Mesenchymal stem cell (in vitro differentiated cells and primary cell): ENCODE measurements around the gene HPCAL1.

ENCODE experiments used
- DNase-seq: peaks from one replicate; pipeline ENCODE4 v3.0.0-alpha.2; 2013
- H2AFZ ChIP-seq: one replicate; pipeline ENCODE4 v1.6.1; 2013; ENCODE audit warnings: low read depth, mild to moderate bottlenecking, control low read depth, inconsistent platforms, low read length, moderate library complexity
- H2AK5ac ChIP-seq: 2 replicates; pipeline ENCODE4 v1.6.1; 2013; ENCODE audit warnings: low read length, moderate library complexity, mild to moderate bottlenecking, inconsistent platforms; ENCODE audit not compliant: severe bottlenecking
- H2BK120ac ChIP-seq: one replicate; pipeline ENCODE4 v1.6.1; 2013; ENCODE audit warnings: low read depth, mild to moderate bottlenecking, inconsistent platforms, low read length, moderate library complexity
- H2BK12ac ChIP-seq, 2 experiments: one replicate each; pipeline ENCODE4 v1.6.1; 2013; ENCODE audit warnings: inconsistent platforms in 2 of 2, low read length in 2 of 2, mild to moderate bottlenecking in 2 of 2, moderate library complexity in 2 of 2, control low read depth in 1 of 2
- H2BK15ac ChIP-seq: one replicate; pipeline ENCODE4 v1.6.1; 2013; ENCODE audit warnings: mild to moderate bottlenecking, low read depth, inconsistent platforms; ENCODE audit not compliant: poor library complexity, severe bottlenecking
- H2BK5ac ChIP-seq: 2 replicates; pipeline ENCODE4 v1.6.1; 2013; ENCODE audit warnings: low read depth, mild to moderate bottlenecking, low read length, control low read depth, inconsistent platforms; ENCODE audit not compliant: poor library complexity, severe bottlenecking
- H3K14ac ChIP-seq, 2 experiments: one replicate each; pipeline ENCODE4 v1.6.1; 2013; ENCODE audit warnings: inconsistent platforms in 2 of 2, low read length in 2 of 2, control low read depth in 1 of 2, mild to moderate bottlenecking in 1 of 2, moderate library complexity in 1 of 2
- H3K18ac ChIP-seq, 2 experiments: one replicate each; pipeline ENCODE4 v1.6.1; 2013; ENCODE audit warnings: inconsistent platforms in 2 of 2, low read length in 2 of 2, control low read depth in 1 of 2, low read depth in 1 of 2, mild to moderate bottlenecking in 1 of 2
- H3K23ac ChIP-seq, 2 experiments: one replicate each; pipeline ENCODE4 v1.6.1; 2013; ENCODE audit warnings: inconsistent platforms in 2 of 2, low read length in 2 of 2, mild to moderate bottlenecking in 2 of 2, moderate library complexity in 2 of 2, control low read depth in 1 of 2
- H3K27ac ChIP-seq: 2 replicates; pipeline ENCODE4 v1.5.1; 2013; ENCODE audit warnings: mild to moderate bottlenecking, moderate library complexity, low read length, control low read depth, inconsistent platforms; ENCODE audit not compliant: poor library complexity, severe bottlenecking
- H3K27me3 ChIP-seq, 2 experiments: 2 replicates each; pipeline versions ENCODE4 v1.6.1 to v1.7.0; 2013; ENCODE audit warnings: low read length in 2 of 2, mild to moderate bottlenecking in 2 of 2, moderate library complexity in 2 of 2, control low read depth in 1 of 2, inconsistent platforms in 1 of 2; ENCODE audit not compliant: control insufficient read depth in 1 of 2, insufficient read depth in 1 of 2
- H3K36me3 ChIP-seq, 2 experiments: 2 replicates each; pipeline versions ENCODE4 v1.6.1 to v1.7.0; 2013; ENCODE audit warnings: low read length in 2 of 2, control low read depth in 1 of 2, inconsistent platforms in 1 of 2, low read depth in 1 of 2, mild to moderate bottlenecking in 1 of 2; ENCODE audit not compliant: insufficient read depth in 2 of 2, control insufficient read depth in 1 of 2
- H3K4ac ChIP-seq, 2 experiments: one replicate each; pipeline ENCODE4 v1.6.1; 2013; ENCODE audit warnings: inconsistent platforms in 2 of 2, low read length in 2 of 2, mild to moderate bottlenecking in 2 of 2, moderate library complexity in 2 of 2, control low read depth in 1 of 2, low read depth in 1 of 2
- H3K4me1 ChIP-seq: 2 replicates; pipeline ENCODE4 v1.6.1; 2013; ENCODE audit warnings: low read depth, low read length, control low read depth; ENCODE audit not compliant: control insufficient read depth, insufficient read depth
- H3K4me2 ChIP-seq: 2 replicates; pipeline ENCODE4 v1.6.1; 2013; ENCODE audit warnings: low read length, mild to moderate bottlenecking, inconsistent platforms; ENCODE audit not compliant: poor library complexity, severe bottlenecking
- H3K4me3 ChIP-seq, 2 experiments: 2 replicates each; pipeline versions ENCODE4 v1.5.1 to v1.7.0; 2013; ENCODE audit warnings: low read length in 2 of 2, mild to moderate bottlenecking in 2 of 2, control low read depth in 1 of 2, low read depth in 1 of 2; ENCODE audit not compliant: insufficient read depth in 1 of 2
- H3K79me1 ChIP-seq: replicated peaks from 2 replicates; pipeline ENCODE4 v1.6.1; 2013; ENCODE audit warnings: mild to moderate bottlenecking, control low read depth, low read length, inconsistent platforms; ENCODE audit not compliant: poor library complexity, severe bottlenecking
- H3K9ac ChIP-seq: 2 replicates; pipeline ENCODE4 v1.7.0; 2013; ENCODE audit warnings: mild to moderate bottlenecking, low read length, moderate library complexity
- H3K9me3 ChIP-seq: 2 replicates; pipeline ENCODE4 v1.7.0; 2013; ENCODE audit warnings: mild to moderate bottlenecking, low read length; ENCODE audit not compliant: control insufficient read depth
- H4K8ac ChIP-seq: one replicate; pipeline ENCODE4 v1.6.1; 2013; ENCODE audit warnings: inconsistent platforms, mild to moderate bottlenecking, low read length, moderate library complexity
- H4K91ac ChIP-seq: one replicate; pipeline ENCODE4 v1.6.1; 2013; ENCODE audit warnings: mild to moderate bottlenecking, low read length, inconsistent platforms
- WGBS: methylation state at CpG from one replicate; pipeline ENCODE4 v1.1.7; 2013; ENCODE audit warnings: mixed read lengths; 5-methylcytosine and 5-hydroxymethylcytosine counted together

The HPCAL1 gene

GRCh38 chr2:10413503-10413902 lies 110.8 kb downstream of the HPCAL1 start:
- peaks cover 7% of the 10 kb centered on the region for H3K79me1 ChIP-seq

GRCh38 chr2:10413991-10414451 lies 111.3 kb downstream of the HPCAL1 start:
- Histone ChIP-seq H3K27ac (peak overlapping the region; percentile 36), H3K79me1 (peaks cover 7% of the 10 kb centered on the region), H3K9me3 (peaks cover 8% of the 10 kb centered on the region), H2AFZ (no peak overlapping the region), H3K27me3 (no peaks in the 10 kb centered on the region), H3K23ac (no peak overlapping the region), H2BK15ac (no peak overlapping the region), H3K14ac (no peak overlapping the region), H3K4ac (no peak overlapping the region), H3K4me1 (peaks cover 43% of the 10 kb centered on the region), H3K36me3 (peaks cover 0 to 11% of the 10 kb centered on the region in 2 experiments), H2AK5ac (peak overlapping the region; percentile 5), H3K4me2 (no peak overlapping the region), H3K18ac (no peak overlapping the region), H4K8ac (no peak overlapping the region), H3K4me3 (no peak overlapping the region), H2BK5ac (no peak overlapping the region), H2BK12ac (no peak overlapping the region), H2BK120ac (no peak overlapping the region), H4K91ac (no peak overlapping the region), H3K9ac (no peak overlapping the region)
- 74% methylated on average over 7 of the region's 7 CpGs for WGBS
- DNase-seq = peak; percentile 44

More at GRCh38 chr2:10413503-10413902, 110.8 kb downstream of the HPCAL1 start:
- peaks cover 46% of the 10 kb centered on the region for H3K4me1 ChIP-seq
- H4K8ac ChIP-seq = no peak overlapping the region
- no peak overlapping the region for H3K14ac ChIP-seq
- peaks cover 8% of the 10 kb centered on the region for H3K9me3 ChIP-seq
- peak overlapping the region; percentile 19 for H4K91ac ChIP-seq
- H3K27ac ChIP-seq = peak overlapping the region; percentile 36
- no peak overlapping the region for H3K18ac ChIP-seq
- no peak overlapping the region for H3K9ac ChIP-seq
- no peak overlapping the region for H3K4me2 ChIP-seq
- H3K36me3 ChIP-seq = peaks cover 0 to 11% of the 10 kb centered on the region in 2 experiments
- H3K27me3 ChIP-seq = no peaks in the 10 kb centered on the region
- no peak overlapping the region for H2BK12ac ChIP-seq
- peak overlapping the region; percentile 79 for H2AK5ac ChIP-seq
- H2BK120ac ChIP-seq = no peak overlapping the region
- H3K23ac ChIP-seq = peak overlapping the region in 1 of 2 experiments; percentile 60
- H3K4me3 ChIP-seq = no peak overlapping the region
- no peak overlapping the region for H2BK5ac ChIP-seq
- DNase-seq = no peak
- H3K4ac ChIP-seq = no peak overlapping the region
- WGBS = 83% methylated on average over 10 of the region's 10 CpGs
- no peak overlapping the region for H2BK15ac ChIP-seq
- no peak overlapping the region for H2AFZ ChIP-seq

- no peak overlapping the region for H2AFZ ChIP-seq
- H3K4me2 ChIP-seq = no peak overlapping the region
- H4K8ac ChIP-seq = no peak overlapping the region
- WGBS = 90% methylated on average over 10 of the region's 10 CpGs
- no peak overlapping the region for H2BK12ac ChIP-seq
- peaks cover 8% of the 10 kb centered on the region for H3K9me3 ChIP-seq
- H3K27me3 ChIP-seq = no peaks in the 10 kb centered on the region
- H3K14ac ChIP-seq = no peak overlapping the region
- no peak overlapping the region for H2AK5ac ChIP-seq
- H4K91ac ChIP-seq = no peak overlapping the region
- no peak overlapping the region for H3K27ac ChIP-seq
- H3K4me3 ChIP-seq = no peak overlapping the region
- no peak overlapping the region for H2BK120ac ChIP-seq
- peaks cover 7% of the 10 kb centered on the region for H3K79me1 ChIP-seq
- peaks cover 0 to 13% of the 10 kb centered on the region in 2 experiments for H3K36me3 ChIP-seq
- no peak overlapping the region for H2BK15ac ChIP-seq
- H2BK5ac ChIP-seq = no peak overlapping the region
- no peak for DNase-seq
- peaks cover 39% of the 10 kb centered on the region for H3K4me1 ChIP-seq
- no peak overlapping the region for H3K18ac ChIP-seq
- no peak overlapping the region for H3K23ac ChIP-seq
- H3K9ac ChIP-seq = no peak overlapping the region
- H3K4ac ChIP-seq = no peak overlapping the region
Observed at GRCh38 chr2:10414591-10414990, 111.9 kb downstream of the HPCAL1 start.

- DNase-seq = no peak
- H3K36me3 ChIP-seq = peaks cover 3 to 17% of the 10 kb centered on the region in 2 experiments
- H4K91ac ChIP-seq = no peak overlapping the region
- H3K27ac ChIP-seq = no peak overlapping the region
- no peaks in the 10 kb centered on the region for H3K27me3 ChIP-seq
- peaks cover 8% of the 10 kb centered on the region for H3K79me1 ChIP-seq
- H3K18ac ChIP-seq = no peak overlapping the region
- WGBS = over 99% methylated on average over 8 of the region's 8 CpGs
- no peak overlapping the region for H2BK15ac ChIP-seq
- no peak overlapping the region for H2BK5ac ChIP-seq
- no peak overlapping the region for H3K23ac ChIP-seq
- H2AFZ ChIP-seq = no peak overlapping the region
- no peak overlapping the region for H3K4me2 ChIP-seq
- H3K9ac ChIP-seq = no peak overlapping the region
- no peak overlapping the region for H3K14ac ChIP-seq
- H2AK5ac ChIP-seq = no peak overlapping the region
- no peak overlapping the region for H2BK12ac ChIP-seq
- no peak overlapping the region for H3K4me3 ChIP-seq
- no peak overlapping the region for H3K4ac ChIP-seq
- H3K4me1 ChIP-seq = peaks cover 37% of the 10 kb centered on the region
- no peak overlapping the region for H2BK120ac ChIP-seq
- peaks cover 8% of the 10 kb centered on the region for H3K9me3 ChIP-seq
- no peak overlapping the region for H4K8ac ChIP-seq
Observed at GRCh38 chr2:10415048-10415447, 112.3 kb downstream of the HPCAL1 start.
